Stimulated activated CD8-positive, alpha-beta memory T cell treated with anti-CD3 and anti-CD28 coated beads, Interleukin-2, amount 100 ng/mL, for 1 hour (primary cell): ENCODE data around the gene DSCAML1.
"Not testable (repeated sequence)": the region's sequence is repeated elsewhere in the genome, so short reads cannot be mapped to it uniquely, and the experiment has no call there.

Experiments used
- DNase-seq, 2 donors: peaks; one replicate each; pipeline ENCODE4 v3.0.0-alpha.2; 2020; ENCODE audit warnings: low read depth in 2 of 2

DSCAML1 gene

GRCh38 chr11:117794772-117795629 lies 2.0 kb downstream of the DSCAML1 start:
- no peak for DNase-seq

- no peak for DNase-seq
Measured at GRCh38 chr11:117794135-117794534, 2.9 kb downstream of the DSCAML1 start.

DNA sequence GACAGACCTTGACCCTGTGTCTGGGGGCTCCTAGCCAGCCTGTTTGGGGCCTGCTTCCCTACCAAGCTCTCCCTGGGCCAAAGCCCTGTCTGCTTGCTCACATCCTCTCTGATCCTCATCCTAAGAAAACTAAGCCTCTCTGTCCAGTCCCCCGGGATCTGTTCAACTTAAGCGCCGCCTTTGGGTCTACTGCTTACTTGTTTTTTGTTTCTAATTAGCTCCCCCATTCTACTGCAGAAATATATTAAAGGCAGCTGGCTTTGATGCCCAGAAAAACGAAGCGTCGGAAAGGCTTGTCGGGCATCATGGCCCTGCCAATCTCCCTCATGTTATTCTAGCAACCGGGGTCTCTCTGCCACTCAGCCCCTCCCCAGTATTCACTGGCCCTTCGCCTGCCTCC lies 3.4 kb downstream of the DSCAML1 start:
- DNase-seq: no peak

DNA sequence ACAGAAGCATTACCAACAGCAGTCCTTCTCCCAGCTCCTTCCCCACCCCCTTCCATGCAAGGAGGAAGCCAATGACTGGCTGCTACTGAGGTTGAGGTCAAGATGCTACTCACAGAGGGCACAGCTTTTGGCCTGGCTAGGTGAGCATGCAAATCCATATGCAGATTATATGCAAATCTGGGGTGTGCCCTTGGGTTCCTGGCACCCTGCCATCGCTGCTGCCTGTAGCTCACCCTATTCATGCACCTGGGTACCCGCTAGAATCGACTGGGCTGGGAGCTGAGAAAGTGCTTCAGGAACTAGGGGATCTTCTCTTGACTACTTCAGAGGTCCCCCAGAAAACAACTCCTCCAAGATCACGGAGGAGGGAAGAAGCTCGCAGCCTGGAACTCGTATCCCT lies 4.0 kb downstream of the DSCAML1 start:
- DNase-seq: no peak

DNA sequence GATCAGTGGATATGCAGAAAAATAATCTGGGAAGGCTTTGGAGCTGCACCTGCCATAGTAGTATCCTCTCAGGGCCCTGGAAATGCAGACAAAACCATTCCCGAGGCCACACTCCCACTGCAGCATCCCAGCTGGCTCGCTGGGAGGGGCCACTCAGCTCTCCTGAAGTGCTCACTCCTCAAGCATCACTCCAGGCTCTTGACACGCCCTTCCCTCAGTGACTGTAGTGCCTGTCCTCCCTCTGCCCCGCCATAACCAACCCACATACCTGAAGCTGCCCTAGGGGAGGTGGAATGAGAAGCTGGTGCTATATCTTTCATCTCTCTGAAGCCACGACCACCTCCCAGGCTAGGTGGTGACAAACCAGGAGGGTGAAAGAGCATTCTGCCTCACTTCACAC lies 4.8 kb downstream of the DSCAML1 start:
- no peak for DNase-seq

GRCh38 chr11:117790279-117790678 lies 6.7 kb downstream of the DSCAML1 start:
- DNase-seq: no peak

DNA sequence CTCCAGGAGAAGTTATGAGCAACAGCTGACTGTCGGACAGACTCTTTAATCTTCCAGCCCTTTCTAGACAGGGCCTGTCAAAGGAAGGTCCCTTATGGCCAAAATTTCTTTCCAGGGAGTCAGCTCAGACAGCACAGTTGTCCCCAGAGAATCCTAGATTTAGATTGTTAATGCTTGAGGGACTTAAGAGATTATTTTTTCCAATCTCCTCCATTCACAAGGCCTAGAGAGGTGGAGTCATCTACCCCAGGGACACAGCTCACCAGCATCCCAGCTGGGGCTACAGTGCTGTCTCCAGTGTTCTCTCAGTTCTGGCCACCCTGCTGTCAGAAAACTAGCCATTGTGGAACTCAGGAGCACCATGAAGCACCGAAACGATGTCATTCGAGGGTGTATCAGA lies 7.8 kb downstream of the DSCAML1 start:
- DNase-seq: no peak

DNA sequence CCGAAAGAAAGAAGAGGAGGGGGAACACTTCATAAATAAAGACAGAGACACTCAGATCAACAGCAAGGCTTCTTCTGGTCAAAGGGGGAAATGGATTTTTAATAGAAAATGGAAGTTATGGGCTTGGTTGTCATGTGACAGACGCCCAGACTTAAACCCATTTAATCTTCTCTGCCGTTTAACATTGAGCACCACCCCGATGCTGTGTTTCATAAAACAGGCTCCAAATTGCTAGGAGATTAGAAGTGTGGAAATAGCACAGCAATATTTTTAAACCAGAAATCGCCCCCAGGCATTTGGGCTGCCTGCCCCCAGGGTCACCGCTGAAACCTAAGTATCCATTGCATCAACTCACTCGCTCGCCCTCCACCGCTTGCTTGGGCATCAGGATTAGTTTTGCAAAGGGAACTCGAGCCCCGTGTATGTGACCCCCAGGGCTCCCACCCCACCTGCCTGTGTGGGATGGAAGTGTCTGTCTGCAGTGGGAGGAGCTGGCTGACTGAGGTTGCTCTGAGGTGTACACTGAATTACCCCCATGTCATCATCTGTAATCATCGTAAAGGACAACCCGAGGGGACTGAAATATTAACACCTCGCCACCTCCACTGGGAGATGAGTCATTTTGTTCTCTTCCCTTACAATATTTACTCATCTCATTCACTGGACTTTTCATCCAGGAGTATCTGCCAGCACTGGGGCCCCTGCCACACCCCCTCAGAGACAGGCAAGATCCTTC lies 10.7 kb downstream of the DSCAML1 start:
- no peak for DNase-seq

- DNase-seq: no peak
Measured at GRCh38 chr11:117782101-117782500, 14.9 kb downstream of the DSCAML1 start.

DNA sequence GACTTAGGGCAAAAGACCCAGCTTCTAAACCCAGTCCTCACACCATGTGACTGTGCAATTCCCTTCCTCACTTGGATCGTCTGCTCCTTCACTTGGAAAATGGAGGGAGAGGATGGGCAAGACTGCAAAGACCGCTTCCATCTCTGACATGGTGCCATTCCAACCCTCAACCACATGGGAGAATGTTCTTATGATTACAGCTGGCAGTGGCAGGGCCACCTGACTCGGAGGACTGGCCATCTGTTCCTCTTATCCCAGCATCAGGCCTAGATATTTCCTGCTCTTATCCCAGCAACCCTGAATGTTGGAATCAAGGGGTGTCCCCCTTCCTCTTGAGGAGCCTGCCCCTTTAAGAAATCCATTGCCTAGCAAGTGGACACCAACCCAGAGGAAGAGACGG lies 15.4 kb downstream of the DSCAML1 start:
- DNase-seq: no peak

DNA sequence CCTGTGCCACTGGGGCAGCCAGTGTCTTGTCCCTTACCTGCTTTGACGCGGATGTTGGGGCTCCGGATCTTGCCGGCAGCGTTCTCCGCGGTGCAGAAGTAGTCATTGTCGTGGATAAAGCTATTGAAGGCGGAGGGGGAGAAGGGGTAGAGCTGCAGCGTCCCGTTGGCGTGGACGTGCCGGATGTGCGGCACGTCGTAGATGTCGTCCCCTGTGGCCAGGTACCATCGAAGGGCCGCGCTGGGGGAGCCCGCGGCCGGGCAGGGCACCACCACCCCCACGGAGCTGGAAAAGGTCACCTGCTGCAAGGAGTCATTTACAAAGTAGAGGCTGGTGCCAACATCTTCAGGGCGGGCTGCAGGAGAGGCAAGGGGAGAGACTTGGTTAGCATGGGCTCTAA lies 16.6 kb downstream of the DSCAML1 start:
- no peak for DNase-seq

DNA sequence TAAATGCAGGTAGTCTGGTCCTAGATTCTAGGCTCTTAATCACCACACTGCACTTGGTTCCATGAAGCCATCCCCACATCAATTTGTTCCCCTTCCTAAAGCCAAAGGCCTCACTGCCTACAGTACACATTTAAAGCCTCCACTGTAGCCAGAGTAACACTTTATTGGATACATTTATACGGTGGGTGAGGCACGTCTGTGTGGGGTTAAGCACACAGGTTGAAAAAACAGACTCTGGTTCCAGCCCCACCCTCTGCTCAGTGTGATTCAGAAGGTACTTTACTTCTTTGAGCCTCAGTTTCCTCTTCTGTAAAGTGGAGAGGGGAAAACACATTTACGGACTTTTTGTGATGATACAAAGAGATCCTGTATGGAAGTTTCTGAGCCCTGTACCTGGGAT lies 22.5 kb downstream of the DSCAML1 start:
- DNase-seq: no peak

- no peak for DNase-seq
Measured at GRCh38 chr11:117772360-117772759, 24.7 kb downstream of the DSCAML1 start.

- DNase-seq: no peak
Measured at GRCh38 chr11:117771841-117772240, 25.2 kb downstream of the DSCAML1 start.

DNA sequence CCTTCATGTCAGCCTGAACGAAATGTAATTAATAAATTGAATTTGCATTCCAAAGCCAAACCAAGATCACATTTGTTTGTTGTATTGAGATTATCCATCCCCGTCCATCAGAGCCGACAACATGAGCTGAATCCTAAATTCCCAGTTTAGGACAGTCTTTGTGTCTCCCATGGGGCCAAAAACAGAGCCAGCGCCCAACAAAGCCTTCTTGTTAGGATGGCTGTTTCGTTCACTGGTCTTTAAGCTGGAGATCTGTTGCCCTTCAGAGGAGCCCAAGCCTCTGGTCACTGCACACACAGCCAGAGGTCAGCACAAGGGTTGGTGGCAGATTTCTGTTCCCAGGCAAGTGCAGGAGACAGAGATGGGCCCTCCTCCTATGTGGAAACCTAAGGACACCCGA lies 25.8 kb downstream of the DSCAML1 start:
- DNase-seq: no peak

DNA sequence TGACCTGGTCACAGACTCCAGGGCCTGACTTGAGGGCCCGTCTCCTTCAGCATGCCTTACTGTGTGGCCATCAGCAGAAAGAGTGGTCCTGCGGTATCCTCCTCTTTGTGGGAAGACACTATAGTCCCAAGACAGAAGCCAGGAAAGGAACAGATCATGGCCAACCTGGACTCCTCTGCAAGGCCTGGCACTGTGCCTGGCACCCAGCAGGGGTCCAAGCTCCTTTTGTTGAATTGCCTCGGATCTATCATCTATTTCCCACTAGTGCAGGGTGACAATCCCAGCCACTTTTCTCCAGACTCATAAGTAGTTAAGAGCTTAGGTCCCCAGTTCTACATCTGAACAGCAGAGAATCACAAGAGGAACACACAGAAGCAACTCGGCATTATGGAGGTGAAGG lies 27.0 kb downstream of the DSCAML1 start:
- no peak for DNase-seq

DNA sequence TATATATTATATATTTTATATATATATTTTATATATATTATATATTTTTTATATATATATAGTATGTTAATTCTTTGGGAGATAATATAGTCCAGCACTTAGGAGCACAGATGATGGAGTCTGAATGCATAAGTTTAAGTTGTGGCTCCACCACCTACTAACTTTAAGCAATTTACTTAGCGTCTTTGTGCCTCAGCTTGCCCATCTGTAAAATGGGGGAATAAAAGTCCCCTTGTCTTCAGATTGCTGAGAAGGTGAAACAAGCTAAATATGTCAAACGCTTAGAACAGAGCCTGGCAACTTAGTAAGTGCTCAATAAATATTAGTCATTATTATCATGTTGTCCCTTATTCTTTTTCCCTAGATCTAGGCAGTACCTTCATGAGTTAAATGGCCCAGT lies 27.5 kb downstream of the DSCAML1 start:
- DNase-seq: no peak

GRCh38 chr11:117768506-117768905 lies 28.5 kb downstream of the DSCAML1 start:
- no peak for DNase-seq

DNA sequence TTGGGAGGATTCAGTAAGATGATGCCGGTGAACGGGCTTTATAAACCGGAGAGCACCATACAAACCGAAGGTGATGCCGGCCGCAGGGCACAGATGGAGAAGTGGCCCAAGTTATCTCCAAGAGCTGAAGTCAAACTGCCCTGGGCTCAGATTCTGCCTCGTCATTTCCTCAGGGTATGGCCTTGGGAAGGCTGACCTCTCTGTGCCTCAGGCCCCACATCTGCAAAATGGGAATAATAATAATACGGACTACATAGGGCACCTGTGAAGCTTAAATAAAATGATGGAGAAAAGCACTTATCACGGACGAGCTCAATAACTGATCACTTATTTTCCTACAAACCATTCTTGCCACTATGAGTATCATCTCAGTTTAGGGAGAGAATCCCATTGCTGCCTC lies 29.9 kb downstream of the DSCAML1 start:
- no peak for DNase-seq

DNA sequence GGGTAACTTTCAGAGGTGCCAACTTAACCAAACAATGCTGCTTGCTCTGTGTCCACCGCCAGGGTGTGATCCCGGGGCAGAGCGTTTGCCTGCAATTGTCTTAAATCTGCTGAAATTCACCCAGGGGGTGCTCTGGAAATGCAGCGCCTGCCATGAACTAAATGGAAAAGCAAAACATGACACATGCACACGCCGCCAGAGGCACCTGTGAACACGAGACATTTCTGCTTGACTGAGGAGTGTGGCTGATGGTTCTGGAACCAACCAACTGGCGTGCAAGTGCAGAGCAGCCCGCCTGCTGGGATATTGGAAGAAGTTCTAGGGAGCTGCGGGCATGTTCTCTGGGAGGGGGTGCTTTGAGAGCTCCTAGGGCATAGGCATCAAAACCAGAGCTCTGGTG lies 30.4 kb downstream of the DSCAML1 start:
- DNase-seq: no peak

DNA sequence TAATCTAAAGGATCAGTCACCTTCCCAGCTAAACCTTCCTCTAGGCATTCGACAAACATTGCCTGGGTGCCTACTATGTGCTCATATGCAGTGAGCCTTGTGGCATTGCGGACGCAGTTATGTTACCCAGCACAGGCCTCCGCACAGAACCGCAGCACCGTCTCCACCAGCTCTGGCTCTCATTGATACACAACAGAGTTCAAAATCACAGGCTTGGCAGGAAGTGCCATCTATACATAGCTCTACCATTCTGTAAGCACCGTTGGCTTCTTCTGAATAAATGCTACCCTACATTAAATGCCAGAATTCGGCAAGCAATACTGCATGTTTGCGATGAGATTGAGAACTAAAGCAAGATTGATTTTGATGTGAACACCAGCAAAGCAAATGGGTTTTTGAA lies 31.0 kb downstream of the DSCAML1 start:
- DNase-seq: no peak

DNA sequence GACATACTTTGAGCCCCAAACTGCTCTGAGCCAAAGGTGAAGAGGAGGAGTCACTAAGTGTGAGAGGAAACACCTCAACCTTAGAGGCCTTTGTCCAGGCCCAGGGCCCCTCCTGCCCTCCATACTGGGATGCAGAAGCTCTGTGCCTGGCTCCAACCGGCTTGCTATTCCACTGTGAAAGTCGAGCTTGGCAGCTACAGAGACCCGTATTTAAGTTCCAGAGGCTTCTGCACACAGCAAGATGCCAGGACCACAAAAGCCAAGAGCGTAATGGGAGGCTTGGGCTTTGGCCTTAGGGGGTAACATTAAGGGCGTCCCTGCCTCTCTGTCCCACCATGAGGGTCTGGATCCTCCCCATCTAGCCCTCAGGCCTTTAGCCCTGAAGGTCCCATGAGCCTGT lies 31.9 kb downstream of the DSCAML1 start:
- no peak for DNase-seq

GRCh38 chr11:117763465-117763864 lies 33.6 kb downstream of the DSCAML1 start:
- not testable (repeated sequence) for DNase-seq
